Measurements from ENCODE around the gene GPR146. TPM values are rescaled to one million over a fixed set of nuclear protein-coding genes. Genes with fewer than 3 reads are reported as not detected.

Gene GPR146
- total RNA-seq, 1 experiment from 2014 or later: 2.9 TPM

GRCh38 chr7:1004018-1004852, 40.1 kb upstream of the GPR146 start:
- BruUV-seq (replicated peaks): no TSS peak
- TF ChIP-seq POLR2AphosphoS5 (IDR thresholded peaks at IDR 0.05; ENCODE audit: low read depth, low read length): no peak
- no peak for TF ChIP-seq SIN3A (IDR thresholded peaks at IDR 0.05; ENCODE audit: borderline replicate concordance, insufficient read depth, low read depth, low read length)
- TF ChIP-seq CTCF (IDR thresholded peaks at IDR 0.05): no peak
- no peaks in the 10 kb centered on the region for H3K27me3 ChIP-seq (ENCODE audit: control insufficient read depth, insufficient read depth, low read length)
- 0 out of 2 replicates have a peak, but pooled peaks have one; percentile 22 for ATAC-seq
- DNase-seq (ENCODE audit: low read depth, low spot score): no peak
- ChIA-PET CTCF (no interaction called here), POLR2A (no interaction called here)
- in situ Hi-C loops (cut with HindIII; ENCODE audit: low pct_unique_long_range_greater_than_20kb, low sequenced_read_pairs): no loop called here
- no peaks in the 10 kb centered on the region for H3K4me1 ChIP-seq (ENCODE audit: control insufficient read depth, insufficient read depth, low read length)
- no peaks in the 10 kb centered on the region for H3K9me3 ChIP-seq (ENCODE audit: control insufficient read depth, insufficient read depth, low read depth, low read length)
- H3K4me3 ChIP-seq (ENCODE audit: low read depth in 2 of 2, low read length in 2 of 2): no peak overlapping the region
- intact Hi-C loops (cut with micrococcal nuclease; ENCODE audit: unreplicated experiment): no loop called here
- H3K27ac ChIP-seq (ENCODE audit: low read length): no peak overlapping the region
- H3K36me3 ChIP-seq (ENCODE audit: control insufficient read depth, insufficient read depth, low read length): no peaks in the 10 kb centered on the region

- Histone ChIP-seq H3K36me3 (ENCODE audit: control insufficient read depth, insufficient read depth, low read length) (no peaks in the 10 kb centered on the region), H3K9me3 (ENCODE audit: control insufficient read depth, insufficient read depth, low read depth, low read length) (no peaks in the 10 kb centered on the region), H3K4me1 (ENCODE audit: control insufficient read depth, insufficient read depth, low read length) (no peaks in the 10 kb centered on the region), H3K27ac (ENCODE audit: low read length) (no peak overlapping the region), H3K4me3 (ENCODE audit: low read depth in 2 of 2, low read length in 2 of 2) (no peak overlapping the region), H3K27me3 (ENCODE audit: control insufficient read depth, insufficient read depth, low read length) (no peaks in the 10 kb centered on the region)
- ATAC-seq (no peak), DNase-seq (ENCODE audit: low read depth, low spot score) (no peak)
- ChIA-PET CTCF (no interaction called here), POLR2A (no interaction called here)
- TF ChIP-seq SIN3A (IDR thresholded peaks at IDR 0.05; ENCODE audit: borderline replicate concordance, insufficient read depth, low read depth, low read length) (no peak), POLR2AphosphoS5 (IDR thresholded peaks at IDR 0.05; ENCODE audit: low read depth, low read length) (no peak), CTCF (IDR thresholded peaks at IDR 0.05) (no peak), REST (IDR thresholded peaks at IDR 0.05; ENCODE audit: insufficient read depth in 1 of 2, low read depth in 2 of 2, low read length in 1 of 2) (no peak), TCF7L2 (IDR thresholded peaks at IDR 0.05; ENCODE audit: low read depth, low read length) (no peak)
- BruUV-seq (replicated peaks): no TSS peak
- intact Hi-C loops (cut with micrococcal nuclease; ENCODE audit: unreplicated experiment) (no loop called here), in situ Hi-C loops (cut with HindIII; ENCODE audit: low pct_unique_long_range_greater_than_20kb, low sequenced_read_pairs) (no loop called here)
These were observed 39.0 kb upstream of the GPR146 start for GRCh38 chr7:1005303-1005702.

Measured in Panc1 (cell line).